Activated T-helper 1 cell treated with Interleukin-2 at 50 U/mL for 16 hours (primary cell): ENCODE measurements around the gene HEXD.
"Not testable (repeated sequence)": the region's sequence is repeated elsewhere in the genome, so short reads cannot be mapped to it uniquely, and the experiment has no call there.

ENCODE experiments used
- DNase-seq: peaks from one replicate; pipeline ENCODE4 v3.0.0-alpha.2; 2020; ENCODE audit warnings: low read depth

The HEXD gene

GRCh38 chr17:82458179-82458884 is 40.2 kb downstream of the HEXD start, which contains the start of gene NARF:
TSS of gene NARF (plus strand) at chr17:82458741. CDS start at chr17:82458804, 63 bp downstream.
- DNase-seq = peak; percentile 96

- DNase-seq = no peak
These were observed 40.8 kb downstream of the HEXD start for GRCh38 chr17:82458885-82459424.

GRCh38 chr17:82459936-82460335 is 41.8 kb downstream of the HEXD start:
- not testable (repeated sequence) for DNase-seq

- DNase-seq = no peak
These were observed 43.8 kb downstream of the HEXD start for GRCh38 chr17:82461827-82462524.

- no peak for DNase-seq
These were observed 45.2 kb downstream of the HEXD start for GRCh38 chr17:82463391-82463790.

GRCh38 chr17:82463925-82464566 is 45.9 kb downstream of the HEXD start:
- DNase-seq = no peak

GRCh38 chr17:82464567-82464929 is 46.4 kb downstream of the HEXD start:
- no peak for DNase-seq

- no peak for DNase-seq
These were observed 47.0 kb downstream of the HEXD start for GRCh38 chr17:82465023-82465603.

GRCh38 chr17:82468692-82469091 is 50.5 kb downstream of the HEXD start:
- no peak for DNase-seq

GRCh38 chr17:82470065-82470464 is 51.9 kb downstream of the HEXD start:
- DNase-seq = no peak

GRCh38 chr17:82474223-82475010 is 56.3 kb downstream of the HEXD start:
- no peak for DNase-seq

GRCh38 chr17:82475458-82475857 is 57.3 kb downstream of the HEXD start:
- DNase-seq = no peak

- no peak for DNase-seq
These were observed 59.8 kb downstream of the HEXD start for GRCh38 chr17:82477934-82478333.

- no peak for DNase-seq
These were observed 61.5 kb downstream of the HEXD start for GRCh38 chr17:82479602-82480001.

- DNase-seq = no peak
These were observed 62.2 kb downstream of the HEXD start for GRCh38 chr17:82480318-82480717.

GRCh38 chr17:82483204-82483660 is 65.1 kb downstream of the HEXD start:
- no peak for DNase-seq

- DNase-seq = no peak
These were observed 65.7 kb downstream of the HEXD start for GRCh38 chr17:82483836-82484235.

GRCh38 chr17:82486231-82487094 is 68.3 kb downstream of the HEXD start:
- DNase-seq = no peak

GRCh38 chr17:82487910-82488309 is 69.8 kb downstream of the HEXD start:
- DNase-seq = no peak

- DNase-seq = no peak
These were observed 71.0 kb downstream of the HEXD start for GRCh38 chr17:82489117-82489516.
